MV-4-11 (cell line): Measurements from ENCODE around the gene SCAPER.

ENCODE experiments used
- DNase-seq: peaks from one replicate; lab custom pipeline; 2025; lab: John Stamatoyannopoulos, UW

Gene SCAPER

GRCh38 chr15:76337696-76338485 lies 567.2 kb downstream of the SCAPER start:
- DNase-seq = peak; percentile 26

- peak; percentile 50 for DNase-seq
Observed at GRCh38 chr15:76337059-76337695, 568.0 kb downstream of the SCAPER start.

- peak; percentile 97 for DNase-seq
Observed at GRCh38 chr15:76336254-76337058, 568.7 kb downstream of the SCAPER start, which contains the start of gene ISL2. Gene ISL2, plus strand, starts transcription at chr15:76336773. Its CDS starts 111 bp downstream, at chr15:76336884.

GRCh38 chr15:76335307-76336253 lies 569.6 kb downstream of the SCAPER start:
- peak; percentile 32 for DNase-seq

GRCh38 chr15:76334438-76335306 lies 570.5 kb downstream of the SCAPER start:
- DNase-seq = no peak

GRCh38 chr15:76333720-76334437 lies 571.3 kb downstream of the SCAPER start:
- DNase-seq = no peak

GRCh38 chr15:76333309-76333708 lies 571.8 kb downstream of the SCAPER start:
- no peak for DNase-seq

GRCh38 chr15:76332796-76333195 lies 572.3 kb downstream of the SCAPER start:
- DNase-seq = no peak

GRCh38 chr15:76330080-76330680 lies 575.0 kb downstream of the SCAPER start:
- DNase-seq = peak; percentile 37

GRCh38 chr15:76328958-76329357 lies 576.2 kb downstream of the SCAPER start:
- DNase-seq = no peak

GRCh38 chr15:76328106-76328696 lies 576.9 kb downstream of the SCAPER start:
- DNase-seq = no peak

- no peak for DNase-seq
Observed at GRCh38 chr15:76327191-76328105, 577.7 kb downstream of the SCAPER start.

GRCh38 chr15:76325704-76326103 lies 579.4 kb downstream of the SCAPER start:
- DNase-seq = no peak

- DNase-seq = no peak
Observed at GRCh38 chr15:76324066-76324465, 581.1 kb downstream of the SCAPER start.

- DNase-seq = no peak
Observed at GRCh38 chr15:76321602-76322001, 583.5 kb downstream of the SCAPER start.

GRCh38 chr15:76321171-76321570 lies 584.0 kb downstream of the SCAPER start:
- DNase-seq = no peak

- no peak for DNase-seq
Observed at GRCh38 chr15:76320012-76320411, 585.1 kb downstream of the SCAPER start.

GRCh38 chr15:76313731-76314130 lies 591.4 kb downstream of the SCAPER start:
- DNase-seq = no peak
